ENCODE measurements around the gene ANKRD39. TPM values are rescaled to one million over a fixed set of nuclear protein-coding genes. Genes with fewer than 3 reads are reported as not detected.

ANKRD39 gene
- polyA plus RNA-seq, 10 donors = 4.2 to 8.7 (median 6.6) TPM

GRCh38 chr2:96860065-96861029 is 2.5 kb upstream of the ANKRD39 start:
- DNase-seq = no peak

DNA sequence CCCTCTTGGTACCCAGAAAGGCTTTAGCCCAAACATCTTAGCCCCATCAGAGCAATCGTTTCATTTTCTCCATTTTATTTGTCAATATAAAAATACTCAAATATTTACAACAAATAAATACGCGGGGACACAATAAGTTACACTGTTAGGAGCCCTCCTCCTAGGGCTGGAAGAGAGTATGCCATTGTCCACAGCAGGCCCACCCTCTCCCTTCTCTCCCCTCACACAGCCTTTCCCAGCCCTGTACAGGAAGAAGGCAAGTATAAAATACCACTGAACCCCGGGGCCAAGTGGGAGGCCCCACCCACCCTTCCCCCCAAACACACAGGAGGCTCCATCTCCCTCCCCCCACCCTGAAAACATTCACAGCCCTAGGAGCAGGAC is 1.9 kb upstream of the ANKRD39 start:
- DNase-seq = no peak

- peak in 1 of 3 donors; percentile 65 for DNase-seq
These were observed 1.4 kb upstream of the ANKRD39 start for GRCh38 chr2:96859099-96859649.

GRCh38 chr2:96856776-96857666 is 795 bp downstream of the ANKRD39 start:
- DNase-seq = peak in 1 of 3 donors; percentile 67

DNA sequence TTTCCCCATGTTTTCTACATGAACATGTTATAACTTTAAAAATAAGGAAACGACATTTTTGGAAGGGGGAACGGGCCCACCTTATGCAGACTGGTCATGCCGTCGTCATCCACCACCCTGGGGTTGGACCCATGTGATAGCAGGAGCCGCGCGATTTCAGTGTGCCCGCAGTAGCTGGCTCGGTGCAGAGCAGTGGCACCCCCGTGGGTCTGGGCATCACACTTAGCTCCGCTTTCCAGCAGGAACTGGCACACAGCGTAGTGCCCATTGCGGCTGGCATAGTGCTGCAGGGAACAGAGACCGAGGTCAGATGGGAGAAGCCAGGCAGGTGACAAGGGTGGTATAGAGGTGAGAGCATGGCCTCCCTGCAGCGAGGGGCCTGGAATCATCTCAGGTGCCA is 4.5 kb downstream of the ANKRD39 start:
- no peak for DNase-seq

DNA sequence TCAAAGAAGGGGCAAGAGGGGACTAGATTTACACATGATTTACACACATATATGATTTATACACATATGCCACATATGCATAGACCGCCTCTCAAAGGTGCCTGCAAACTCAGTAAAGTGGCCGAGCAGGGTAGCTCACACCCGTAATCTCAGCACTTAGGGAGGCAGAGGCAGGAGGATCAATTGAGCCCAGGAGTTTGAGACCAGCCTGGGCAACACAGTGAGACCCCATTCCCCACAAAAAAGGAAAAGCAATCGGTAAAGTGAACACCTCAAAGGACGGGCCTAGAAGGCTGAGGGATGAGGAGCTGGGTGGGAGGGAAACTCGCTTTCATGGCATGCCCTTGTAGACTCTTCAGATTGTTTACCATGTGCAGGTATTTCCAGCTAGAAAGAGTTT is 5.1 kb downstream of the ANKRD39 start:
- DNase-seq = no peak

- no peak for DNase-seq
These were observed 9.6 kb downstream of the ANKRD39 start for GRCh38 chr2:96848264-96848663.

DNA sequence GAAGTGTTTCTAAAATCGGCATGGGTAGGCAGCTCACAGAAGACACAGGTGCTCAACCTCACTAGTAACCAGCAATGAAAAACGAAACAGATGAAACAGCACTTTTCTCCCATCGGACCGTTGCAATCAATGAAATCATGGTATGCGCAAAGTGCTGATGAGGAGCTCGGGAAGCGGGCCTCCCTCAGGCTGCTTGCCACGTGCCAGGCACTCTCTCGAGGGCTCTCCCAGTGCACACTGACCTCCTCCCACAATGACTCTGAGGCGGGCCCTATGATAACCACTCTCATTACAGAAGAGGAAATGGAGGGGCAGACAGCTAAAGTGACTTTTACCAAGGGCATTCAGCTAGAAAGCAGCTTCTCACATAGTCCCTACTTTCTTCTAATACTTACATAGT is 10.2 kb downstream of the ANKRD39 start:
- DNase-seq = no peak

DNA sequence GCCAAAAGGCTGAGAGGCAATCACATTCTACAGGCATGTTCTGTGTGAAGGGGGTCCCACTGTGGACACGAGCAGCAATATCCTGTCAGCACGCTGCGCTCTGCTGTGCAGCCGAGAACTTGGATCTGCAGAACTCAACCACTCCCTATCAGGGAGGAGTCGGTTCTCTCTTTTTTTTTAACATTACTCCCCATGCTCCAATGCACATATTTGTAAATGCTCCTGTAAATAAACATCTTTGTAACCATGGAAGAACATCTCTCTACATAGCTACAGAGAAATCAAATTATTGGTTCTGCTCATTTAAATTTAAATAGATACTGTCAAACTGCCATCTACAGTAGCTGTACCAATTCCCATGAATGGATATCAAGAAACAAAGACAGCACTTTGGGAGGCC is 11.0 kb downstream of the ANKRD39 start:
- no peak for DNase-seq

GRCh38 chr2:96844405-96844808 is 13.4 kb downstream of the ANKRD39 start:
- no peak for DNase-seq

- DNase-seq = no peak
These were observed 14.1 kb downstream of the ANKRD39 start, which contains the start of gene ANKRD23 for GRCh38 chr2:96843538-96844268. Gene ANKRD23 (minus strand): TSS chr2:96844021. CDS start chr2:96843992, 29 bp downstream.

GRCh38 chr2:96842600-96842999 is 15.2 kb downstream of the ANKRD39 start:
- no peak for DNase-seq

DNA sequence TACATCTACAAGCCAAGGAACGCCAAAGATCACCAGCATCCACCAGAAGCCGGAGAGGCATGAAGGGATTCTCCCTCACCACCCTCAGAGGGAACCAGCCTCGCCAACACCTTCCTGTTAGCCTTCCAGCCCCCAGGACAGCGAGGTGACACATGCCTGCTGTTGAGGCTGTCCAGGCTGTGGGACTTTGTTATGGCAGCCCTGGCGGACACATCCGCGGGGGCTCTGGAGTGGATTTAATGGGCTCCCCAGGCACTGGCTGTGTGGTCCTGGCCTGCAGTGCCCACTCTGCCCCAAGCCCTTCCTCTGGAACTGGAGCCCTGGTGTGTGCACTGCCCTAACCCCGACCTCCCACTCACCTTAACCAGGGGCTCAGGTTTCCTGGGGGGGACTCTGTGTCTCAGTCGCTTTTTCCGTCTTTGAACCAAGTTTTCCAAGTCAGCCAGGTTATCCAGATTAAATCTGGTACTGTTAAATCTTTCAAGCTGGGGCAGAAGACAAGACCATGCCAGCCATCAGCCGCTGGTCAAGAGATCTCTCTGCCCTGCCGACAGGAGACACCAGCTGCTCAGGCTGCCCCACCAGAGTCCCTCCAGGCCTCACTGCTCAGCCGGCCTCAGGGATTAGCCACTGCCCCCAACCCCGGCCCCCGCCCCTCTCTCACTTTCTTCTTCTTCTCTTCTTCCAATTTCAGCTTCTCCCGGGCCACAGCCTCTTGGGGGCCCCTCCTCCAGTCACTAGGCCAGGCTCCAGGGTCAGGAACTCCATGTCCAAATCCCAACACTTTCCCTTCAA is 15.9 kb downstream of the ANKRD39 start:
- no peak for DNase-seq

- no peak for DNase-seq
These were observed 17.7 kb downstream of the ANKRD39 start for GRCh38 chr2:96839875-96840850.

DNA sequence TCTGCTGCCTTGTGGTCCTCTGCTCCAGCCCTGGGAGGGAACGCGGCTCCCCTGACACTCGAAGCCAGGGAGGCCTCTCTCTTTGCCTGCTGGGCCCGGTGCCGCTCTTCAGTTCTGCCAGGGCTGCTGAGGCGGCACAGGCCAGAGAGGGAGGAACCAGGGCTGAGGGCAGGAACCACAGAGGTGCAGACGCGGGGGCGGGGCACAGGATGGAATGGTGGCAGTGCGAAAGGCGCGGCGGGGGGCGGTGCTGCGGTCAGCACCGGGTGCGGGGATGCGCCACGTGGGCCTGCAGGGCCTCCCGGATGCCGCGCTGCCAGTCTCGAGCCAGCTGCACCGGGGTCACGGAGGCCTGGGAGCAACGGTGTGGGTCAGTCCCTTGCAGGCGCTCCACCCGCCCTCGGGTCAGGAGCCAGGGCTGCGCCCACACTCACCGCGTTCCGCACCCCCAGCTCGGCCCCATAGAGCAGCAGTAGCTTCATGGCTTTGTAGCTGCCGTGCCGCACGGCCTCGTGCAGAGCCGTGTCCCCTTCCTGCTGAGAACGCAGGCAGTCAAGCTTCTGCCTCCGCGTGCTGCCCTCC is 18.4 kb downstream of the ANKRD39 start:
- no peak for DNase-seq

DNA sequence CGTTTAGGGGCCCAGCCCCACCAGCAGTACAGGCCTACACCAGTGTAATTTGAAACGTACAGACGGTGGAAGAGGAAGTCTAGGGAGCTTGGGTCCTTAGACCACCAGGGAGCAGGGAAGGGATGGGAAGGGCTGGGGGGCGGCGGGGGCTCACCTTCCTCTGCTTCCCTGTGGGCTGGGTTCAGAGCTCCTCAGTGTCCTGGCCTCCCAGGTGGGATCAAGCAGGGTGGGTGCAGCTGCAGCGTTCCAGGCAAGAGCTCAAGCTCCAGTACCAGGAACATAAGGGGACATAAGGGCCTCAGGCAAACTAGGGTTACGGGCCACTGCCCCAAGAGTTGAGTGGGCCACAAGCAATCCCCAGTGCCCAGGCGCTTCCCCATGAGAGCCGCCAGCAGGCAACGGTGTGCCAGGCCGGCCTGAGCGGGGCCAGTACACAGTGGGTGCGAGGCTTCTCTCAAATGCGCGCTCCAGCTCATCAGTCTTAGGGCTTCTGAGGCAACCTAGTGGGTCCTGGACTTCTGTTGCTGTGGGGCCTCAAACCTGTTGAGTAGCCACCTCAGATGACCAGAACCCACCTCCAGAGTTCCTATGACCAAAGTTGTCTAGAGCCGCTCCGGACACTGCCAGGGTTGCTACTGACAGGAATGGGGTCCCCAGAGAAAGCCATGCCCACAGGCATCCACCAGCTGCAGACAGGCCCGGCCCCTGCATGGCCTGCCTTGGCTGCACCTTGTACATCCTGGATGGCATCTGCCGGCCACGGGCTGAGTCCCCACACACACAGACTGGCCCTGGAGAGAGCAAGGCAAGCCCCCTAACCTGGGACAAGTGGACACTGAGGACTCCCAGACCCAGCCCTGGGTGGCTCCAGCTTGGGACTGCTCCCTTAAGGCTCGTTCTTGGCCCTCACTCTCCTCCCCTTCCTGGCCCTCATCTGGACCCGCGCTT is 19.2 kb downstream of the ANKRD39 start:
- no peak for DNase-seq

- no peak for DNase-seq
These were observed 20.2 kb downstream of the ANKRD39 start for GRCh38 chr2:96837575-96837974.

- no peak for DNase-seq
These were observed 22.0 kb downstream of the ANKRD39 start for GRCh38 chr2:96835830-96836229.
